ENCODE data around the gene PHAX.
"Not testable (repeated sequence)": the region's sequence is repeated elsewhere in the genome, so short reads cannot be mapped to it uniquely, and the experiment has no call there.

GRCh38 chr5:126649057-126649456 is 48.3 kb downstream of the PHAX start:
- TF ChIP-seq CTCF (IDR thresholded peaks at IDR 0.05); ZFX (IDR thresholded peaks at IDR 0.05; ENCODE audit: borderline replicate concordance): not testable (repeated sequence)
